GM21528 (cell line): Measurements from ENCODE around the gene NHEJ1.
A peak's percentile ranks its signal among the peaks of the same experiment; 100 is the strongest.
"Not testable (repeated sequence)": the region's sequence is repeated elsewhere in the genome, so short reads cannot be mapped to it uniquely, and the experiment has no call there.

ENCODE experiments used
- ATAC-seq: cut with Tn5 transposase; IDR thresholded peaks from one replicate; pipeline ENCODE4 v1.9.1; 2021; ENCODE audit warnings: mild to moderate bottlenecking, moderate library complexity; ENCODE audit not compliant: unreplicated experiment, low FRiP score

Gene NHEJ1, protein sequence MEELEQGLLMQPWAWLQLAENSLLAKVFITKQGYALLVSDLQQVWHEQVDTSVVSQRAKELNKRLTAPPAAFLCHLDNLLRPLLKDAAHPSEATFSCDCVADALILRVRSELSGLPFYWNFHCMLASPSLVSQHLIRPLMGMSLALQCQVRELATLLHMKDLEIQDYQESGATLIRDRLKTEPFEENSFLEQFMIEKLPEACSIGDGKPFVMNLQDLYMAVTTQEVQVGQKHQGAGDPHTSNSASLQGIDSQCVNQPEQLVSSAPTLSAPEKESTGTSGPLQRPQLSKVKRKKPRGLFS

DNA sequence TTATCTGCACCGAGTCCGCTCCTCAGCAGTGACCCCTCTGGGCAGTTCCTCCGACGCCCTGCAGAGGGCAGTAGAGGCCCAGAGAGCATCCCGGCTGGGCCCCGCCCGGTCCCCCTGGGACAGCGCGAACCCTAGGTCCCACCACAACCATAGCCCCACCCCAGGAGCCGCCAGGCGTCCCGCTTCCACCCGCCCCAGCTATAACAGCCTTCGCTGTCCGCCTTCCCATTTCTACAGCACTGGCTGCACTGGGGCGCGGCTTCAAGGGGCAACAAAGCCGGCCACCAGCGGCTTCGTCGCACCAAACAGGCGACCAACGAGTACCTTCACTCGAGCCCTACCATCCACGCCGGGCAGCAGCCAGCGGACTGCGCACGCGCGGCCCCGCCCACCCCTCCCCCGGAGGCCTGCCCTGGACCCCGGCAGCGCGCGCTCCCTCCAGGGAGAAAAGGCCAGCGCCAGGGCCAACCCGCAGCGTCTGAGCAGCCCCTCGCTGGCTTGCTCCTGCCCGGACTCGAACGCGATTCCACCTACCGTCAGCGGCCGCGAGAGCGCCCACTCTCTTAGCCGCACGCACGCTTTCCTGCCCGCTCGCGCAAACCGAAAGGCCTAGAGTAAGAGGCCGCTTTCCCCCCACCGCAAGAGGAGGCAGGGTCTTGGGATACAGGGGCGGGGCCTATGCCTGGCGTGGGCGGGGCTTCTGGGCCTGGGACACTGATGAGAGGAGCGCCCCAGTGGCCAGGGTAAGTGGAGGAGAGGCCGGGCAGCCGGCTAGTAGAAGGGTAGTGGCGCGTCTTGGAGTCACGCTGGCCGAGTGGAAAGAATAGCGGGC is at the start of gene NHEJ1:
NHEJ1 (minus strand) TSS at position 630 of the 832 bp plus-strand sequence. CDS start 2,453 bp downstream, outside the sequence.
- ATAC-seq = peak; percentile 91

DNA sequence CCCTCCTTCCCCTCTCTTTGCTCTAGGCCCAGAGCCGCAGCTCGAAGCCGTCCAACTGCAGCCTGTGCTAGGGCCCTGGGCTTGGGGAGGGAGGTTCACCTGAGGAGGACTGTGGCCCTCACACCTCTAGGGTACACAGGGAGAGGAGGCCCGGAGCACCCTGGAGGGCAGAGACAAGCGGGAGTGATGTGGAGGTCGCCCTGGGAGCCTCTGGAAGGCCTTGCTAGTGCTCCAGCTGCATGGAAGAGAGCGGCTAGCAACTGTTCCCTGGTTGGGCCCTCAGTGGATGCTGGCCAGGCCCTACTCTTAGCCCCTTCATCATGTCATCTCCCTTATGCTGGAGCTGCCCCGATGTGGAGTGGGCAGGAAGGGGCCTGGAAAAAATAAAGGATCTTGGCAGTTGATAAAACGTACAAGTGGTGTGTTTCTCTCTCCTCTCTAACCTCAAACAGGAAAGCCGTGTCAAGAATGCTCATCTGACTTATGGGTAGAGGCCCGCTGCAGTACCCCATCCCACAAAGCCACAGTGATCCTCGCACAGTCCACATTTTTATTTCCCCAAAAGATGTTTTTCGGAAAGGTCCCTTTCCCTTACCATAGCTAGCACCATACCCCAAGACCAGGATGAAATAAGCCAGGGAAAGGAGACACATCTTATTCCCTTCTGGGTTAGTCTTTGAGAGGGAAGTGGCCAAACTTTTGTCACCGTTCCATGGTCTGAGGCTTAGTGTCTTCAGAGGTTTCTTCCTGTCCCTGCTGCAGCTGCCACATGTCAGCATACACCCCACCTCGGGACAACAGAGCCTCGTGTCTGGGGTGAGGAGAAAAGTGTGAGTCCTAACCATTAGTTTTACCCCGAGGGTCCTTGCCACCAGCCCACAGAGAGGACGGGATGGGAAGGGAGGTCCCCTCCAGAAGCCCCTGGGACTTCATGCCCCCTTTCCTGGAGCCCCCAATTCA is 48.9 kb upstream of the NHEJ1 start:
- no peak for ATAC-seq

DNA sequence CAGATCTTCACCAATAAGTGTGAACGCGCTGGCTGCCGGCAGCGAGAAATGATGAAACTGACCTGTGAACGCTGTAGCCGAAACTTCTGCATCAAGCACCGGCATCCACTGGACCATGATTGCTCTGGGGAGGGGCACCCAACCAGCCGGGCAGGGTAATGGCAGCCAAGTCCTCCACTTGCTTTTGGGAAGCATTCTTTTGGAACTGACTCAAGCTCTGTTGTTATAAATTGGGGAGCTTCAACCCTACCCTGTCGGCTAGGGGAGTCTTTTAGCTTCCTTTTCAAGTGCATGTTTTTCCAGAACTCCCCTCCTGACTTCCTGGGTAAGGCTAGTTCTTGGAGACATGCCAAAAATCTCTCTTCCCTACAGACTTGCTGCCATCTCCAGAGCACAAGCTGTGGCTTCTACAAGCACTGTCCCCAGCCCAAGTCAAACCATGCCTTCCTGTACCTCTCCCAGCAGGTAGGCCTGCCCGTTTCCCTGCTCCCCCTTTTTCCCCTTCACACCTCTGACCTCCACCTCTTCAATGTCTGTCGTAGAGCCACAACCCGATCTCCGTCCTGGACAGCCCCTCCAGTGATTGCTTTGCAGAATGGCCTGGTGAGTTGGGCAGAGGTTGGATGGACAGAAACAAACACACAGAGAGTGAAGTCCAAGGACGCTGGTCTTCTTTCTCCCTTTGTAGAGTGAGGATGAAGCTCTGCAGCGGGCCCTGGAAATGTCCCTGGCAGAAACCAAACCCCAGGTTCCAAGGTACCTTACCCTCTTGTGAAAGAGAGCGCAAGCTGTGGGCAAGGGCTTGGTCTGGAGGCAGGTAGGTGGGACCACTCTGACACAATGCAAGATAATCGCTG is 47.5 kb upstream of the NHEJ1 start:
- ATAC-seq = no peak

DNA sequence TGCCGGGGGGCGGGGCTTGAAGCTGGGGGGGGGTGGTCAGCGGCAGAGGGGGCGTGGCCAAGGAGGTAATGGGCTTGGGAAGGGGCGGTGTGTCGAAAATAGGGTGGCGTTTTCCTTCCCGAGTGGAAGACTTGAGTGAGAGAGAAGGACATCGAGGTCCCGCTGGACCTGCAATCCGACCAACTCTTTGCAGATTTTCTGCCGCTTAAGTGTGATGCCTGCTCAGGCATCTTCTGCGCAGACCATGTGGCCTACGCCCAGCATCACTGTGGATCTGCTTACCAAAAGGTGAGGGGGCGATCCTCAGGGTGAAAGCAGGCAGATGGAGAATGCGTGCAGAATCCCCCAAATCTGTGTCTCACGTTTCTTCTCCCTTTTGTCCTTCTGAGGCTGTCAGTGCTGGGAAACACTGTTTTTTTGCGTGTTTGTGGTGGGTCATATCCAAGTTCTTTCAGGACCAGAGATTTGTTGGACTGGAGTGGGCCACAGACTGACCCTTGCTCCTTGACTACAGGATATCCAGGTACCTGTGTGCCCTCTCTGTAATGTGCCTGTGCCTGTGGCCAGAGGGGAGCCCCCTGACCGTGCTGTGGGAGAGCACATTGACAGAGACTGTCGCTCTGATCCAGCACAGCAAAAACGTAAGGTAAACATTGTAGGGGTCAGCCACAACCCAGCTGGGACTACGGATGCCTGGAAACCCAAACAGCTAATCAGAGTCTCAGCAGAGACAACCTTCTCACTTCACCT is 46.7 kb upstream of the NHEJ1 start:
- ATAC-seq = no peak

DNA sequence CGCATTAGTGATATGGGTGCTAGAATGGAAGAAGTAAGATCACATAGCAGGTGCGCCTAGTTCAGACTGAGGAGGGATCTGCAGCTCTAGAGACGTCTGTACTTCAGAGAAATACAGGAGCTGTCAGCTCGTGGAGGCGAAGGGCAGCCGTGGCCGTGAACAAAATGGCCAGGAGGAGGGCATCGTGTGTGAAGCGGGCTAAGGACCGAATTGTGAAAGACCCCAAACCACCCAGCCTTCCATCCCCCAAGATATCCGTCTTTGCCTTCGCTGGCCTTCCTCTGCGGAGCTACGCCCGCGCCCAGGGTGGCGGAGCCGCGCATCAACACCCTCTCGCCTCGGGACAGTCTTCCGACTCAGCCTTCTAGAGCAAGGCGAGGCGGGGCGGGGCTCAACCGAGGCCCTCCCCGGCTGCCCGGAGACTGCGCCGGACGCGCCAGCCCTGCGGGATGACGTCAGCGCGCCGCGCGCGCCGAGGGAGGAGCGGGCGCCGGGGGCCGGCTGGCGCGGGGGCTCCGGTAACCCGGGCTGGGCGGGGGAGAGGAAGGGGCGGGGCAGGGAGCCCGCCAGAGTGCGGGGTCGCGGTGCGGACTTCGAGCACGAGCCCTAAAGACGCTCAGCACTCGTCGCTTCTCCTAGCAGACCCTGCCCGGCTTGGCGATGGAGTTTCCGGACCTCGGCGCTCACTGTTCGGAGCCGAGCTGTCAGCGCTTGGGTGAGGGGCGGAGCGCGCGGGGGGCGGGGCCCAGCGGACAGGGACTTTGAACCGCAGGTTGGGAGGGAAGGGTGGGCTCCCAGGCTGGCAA is 45.9 kb upstream of the NHEJ1 start, which contains the start of gene ZFAND2B:
ZFAND2B (plus strand) TSS at position 455 of the 806 bp plus-strand sequence; CDS start at position 661, 206 bp downstream.
- peak; percentile 97 for ATAC-seq

DNA sequence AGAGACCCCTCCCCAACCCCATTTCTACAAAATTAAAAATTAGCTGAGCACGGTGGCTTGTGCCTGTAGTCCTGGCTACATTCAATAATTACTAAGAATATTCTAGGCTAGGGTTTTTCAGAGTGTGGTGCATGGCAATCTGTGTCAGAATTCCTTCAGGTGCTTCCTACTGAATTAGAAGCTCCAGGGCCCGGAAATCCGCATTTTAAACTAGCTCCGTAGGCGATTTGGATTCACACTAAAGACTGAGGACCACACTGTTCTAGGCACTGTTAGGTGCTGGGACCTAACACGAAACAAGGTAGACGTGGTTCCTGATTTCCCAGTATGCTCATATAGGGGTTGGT is 45.3 kb upstream of the NHEJ1 start:
- no peak for ATAC-seq

DNA sequence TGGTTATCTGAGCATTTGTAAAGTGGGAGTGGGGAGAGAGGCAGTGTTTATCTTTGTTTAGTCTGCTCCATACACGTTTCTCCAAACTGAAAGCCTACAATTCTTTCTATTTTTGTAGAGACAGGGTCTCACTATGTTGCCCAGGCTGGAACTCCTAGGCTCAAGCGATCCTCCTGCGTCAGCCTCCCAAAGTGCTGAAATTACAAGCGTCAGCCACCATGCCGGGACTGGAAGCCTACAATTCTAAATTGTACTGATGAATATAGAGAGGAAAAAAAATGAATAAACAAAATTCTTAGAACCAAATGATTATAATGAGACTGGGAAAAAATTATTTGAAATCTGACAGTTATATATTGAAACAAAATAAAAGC is 44.5 kb upstream of the NHEJ1 start:
- no peak for ATAC-seq

DNA sequence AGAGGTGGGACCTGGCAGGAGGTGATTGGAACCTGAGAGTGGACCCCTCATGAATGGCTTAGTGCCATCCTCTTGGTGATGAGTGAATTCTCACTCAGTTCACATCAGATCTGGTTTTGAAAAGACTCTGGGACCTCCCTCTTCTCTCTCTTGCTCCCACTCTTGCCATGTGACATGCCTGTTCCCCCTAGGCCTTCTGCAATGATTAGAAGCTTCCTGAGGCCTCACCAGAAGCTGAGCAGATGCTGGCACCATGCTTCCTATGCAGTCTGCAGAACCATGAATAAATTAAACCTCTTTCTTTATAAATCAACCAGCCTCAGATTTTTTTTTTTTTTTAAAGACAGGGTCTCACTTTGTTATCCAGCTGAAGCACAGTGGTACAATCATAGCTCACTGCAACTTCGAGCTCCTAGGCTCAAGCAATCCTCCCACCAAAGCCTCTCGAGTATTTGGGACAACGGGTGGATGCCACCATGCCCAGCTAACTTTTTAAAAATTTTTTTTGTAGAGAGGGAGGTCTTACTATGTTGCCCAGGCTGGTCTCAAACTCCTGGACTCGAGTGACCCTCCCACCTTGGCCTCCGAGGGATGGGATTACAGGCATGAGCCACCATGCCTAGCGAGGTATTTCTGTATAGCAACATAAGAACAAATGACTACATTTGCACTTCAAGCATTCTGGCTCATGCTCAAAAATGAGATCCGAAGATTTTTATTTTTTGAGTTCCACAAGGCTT is 44.0 kb upstream of the NHEJ1 start:
- no peak for ATAC-seq

DNA sequence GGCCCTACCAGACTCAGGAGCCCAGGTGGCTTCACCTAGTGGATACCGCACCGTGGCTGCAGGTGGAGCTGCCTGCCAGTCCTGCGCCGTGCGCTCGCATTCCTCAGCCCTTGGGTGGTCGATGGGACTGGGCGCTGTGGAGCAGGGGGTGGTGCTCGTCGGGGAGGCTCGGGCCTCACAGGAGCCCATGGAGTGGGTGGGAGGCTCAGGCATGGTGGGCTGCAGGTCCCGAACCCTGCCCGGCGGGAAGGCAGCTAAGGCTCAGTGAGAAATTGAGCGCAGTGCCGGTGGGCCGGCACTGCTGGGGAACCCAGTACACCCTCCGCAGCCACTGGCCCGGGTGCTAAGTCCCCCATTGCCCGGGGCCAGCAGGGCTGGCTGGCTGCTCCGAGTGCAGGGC is 40.7 kb upstream of the NHEJ1 start:
- ATAC-seq = not testable (repeated sequence)

DNA sequence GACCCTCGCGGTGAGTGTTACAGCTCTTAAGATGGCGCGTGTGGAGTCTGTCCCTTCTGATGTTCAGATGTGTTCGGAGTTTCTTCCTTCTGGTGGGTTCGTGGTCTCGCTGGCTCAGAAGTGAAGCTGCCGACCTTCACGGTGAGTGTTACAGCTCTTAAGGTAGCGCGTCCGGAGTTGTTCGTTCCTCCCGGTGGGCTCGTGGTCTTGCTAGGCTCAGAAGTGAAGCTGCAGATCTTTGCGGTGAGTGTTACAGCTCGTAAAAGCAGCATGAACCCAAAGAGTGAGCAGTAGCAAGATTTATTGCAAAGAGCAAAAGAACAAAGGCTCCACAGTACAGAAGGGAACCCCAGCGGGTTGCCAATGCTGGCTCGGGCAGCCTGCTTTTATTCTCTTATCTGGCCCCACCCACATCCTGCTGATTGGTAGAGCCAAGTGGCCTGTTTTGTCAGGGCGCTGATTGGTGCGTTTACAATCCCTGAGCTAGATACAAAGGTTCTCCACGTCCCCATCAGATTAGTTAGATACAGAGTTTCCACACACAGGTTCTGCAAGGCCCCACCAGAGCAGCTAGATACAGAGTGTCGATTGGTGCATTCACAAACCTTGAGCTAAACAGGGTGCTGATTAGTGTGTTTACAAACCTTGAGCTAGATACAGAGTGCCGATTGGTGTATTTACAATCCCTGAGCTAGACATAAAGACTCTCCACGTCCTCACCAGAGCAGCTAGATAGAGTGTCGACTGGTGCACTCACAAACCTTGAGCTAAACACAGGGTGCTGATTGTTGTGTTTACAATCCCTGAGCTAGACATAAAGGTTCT is 40.1 kb upstream of the NHEJ1 start:
- not testable (repeated sequence) for ATAC-seq

DNA sequence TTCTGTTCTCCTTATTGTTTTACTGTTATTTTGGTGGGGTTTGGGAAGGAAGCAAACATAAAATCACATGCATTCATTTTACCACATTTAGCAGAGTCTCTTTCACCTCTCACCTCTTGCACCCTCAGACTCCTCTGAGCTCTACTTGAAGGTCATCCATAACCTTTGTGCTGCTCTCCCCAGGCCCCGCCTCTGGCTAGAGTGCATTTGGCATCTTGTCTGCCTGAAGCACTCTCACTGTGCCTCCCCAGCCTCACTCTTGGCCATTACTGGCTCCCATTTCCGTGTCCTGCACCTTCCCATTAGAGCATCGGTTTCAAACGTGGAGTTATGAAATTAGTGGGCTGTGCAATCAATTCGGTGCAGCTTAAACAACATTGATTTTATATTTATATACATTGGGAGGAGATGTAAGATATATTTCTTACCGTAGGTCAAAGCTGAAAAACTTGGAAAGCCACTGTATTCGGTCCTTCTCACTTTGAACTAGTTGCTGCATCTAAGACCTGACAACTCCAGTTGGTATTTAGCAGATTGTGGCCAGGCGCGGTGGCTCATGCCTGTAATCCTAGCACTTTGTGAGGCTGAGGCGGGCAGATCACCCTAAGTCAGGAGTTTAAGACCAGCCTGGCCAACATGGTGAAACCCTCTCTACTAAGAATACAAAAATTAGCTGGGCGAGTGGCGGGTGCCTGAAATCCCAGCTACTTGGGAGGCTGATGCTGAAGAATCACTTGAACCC is 39.0 kb upstream of the NHEJ1 start:
- no peak for ATAC-seq

DNA sequence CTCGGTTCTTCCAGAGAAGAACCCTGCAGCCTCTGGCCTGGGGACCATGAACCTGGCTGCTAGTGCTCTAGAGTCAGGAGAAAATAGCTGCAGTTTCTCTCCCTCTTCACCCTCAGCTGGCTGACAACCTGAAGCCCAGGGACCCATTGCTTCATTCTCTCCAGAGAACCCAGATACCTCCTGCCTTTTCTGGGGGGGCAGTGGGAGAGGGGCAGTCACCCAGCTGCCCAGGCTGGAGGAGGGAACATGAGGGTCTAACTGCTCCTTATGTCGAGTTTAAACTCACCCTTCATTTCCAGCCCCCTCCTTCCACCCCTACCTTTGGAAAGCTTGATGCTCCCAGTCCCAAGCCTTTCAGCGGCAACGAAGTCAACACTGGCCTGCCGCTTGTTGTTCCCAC is 38.4 kb upstream of the NHEJ1 start:
- ATAC-seq = no peak

DNA sequence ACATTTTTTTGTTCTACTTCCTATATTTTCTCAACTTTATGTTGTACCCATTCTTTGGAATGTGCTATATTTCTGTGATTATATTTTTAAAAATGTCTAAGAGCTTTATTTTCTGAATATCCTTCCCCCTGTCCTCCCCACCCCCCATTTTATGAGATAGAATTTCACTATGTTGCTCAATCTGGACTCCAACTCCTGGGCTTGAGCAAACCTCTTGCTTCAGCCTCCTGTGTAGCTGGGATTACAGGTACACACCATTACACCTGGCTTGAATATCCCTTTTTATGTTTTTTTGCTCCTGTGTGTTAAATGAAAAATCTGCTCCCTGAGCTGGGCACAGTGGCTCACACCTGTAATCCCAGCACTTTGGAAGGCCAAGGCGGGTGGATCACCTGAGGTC is 36.8 kb upstream of the NHEJ1 start:
- ATAC-seq = no peak

DNA sequence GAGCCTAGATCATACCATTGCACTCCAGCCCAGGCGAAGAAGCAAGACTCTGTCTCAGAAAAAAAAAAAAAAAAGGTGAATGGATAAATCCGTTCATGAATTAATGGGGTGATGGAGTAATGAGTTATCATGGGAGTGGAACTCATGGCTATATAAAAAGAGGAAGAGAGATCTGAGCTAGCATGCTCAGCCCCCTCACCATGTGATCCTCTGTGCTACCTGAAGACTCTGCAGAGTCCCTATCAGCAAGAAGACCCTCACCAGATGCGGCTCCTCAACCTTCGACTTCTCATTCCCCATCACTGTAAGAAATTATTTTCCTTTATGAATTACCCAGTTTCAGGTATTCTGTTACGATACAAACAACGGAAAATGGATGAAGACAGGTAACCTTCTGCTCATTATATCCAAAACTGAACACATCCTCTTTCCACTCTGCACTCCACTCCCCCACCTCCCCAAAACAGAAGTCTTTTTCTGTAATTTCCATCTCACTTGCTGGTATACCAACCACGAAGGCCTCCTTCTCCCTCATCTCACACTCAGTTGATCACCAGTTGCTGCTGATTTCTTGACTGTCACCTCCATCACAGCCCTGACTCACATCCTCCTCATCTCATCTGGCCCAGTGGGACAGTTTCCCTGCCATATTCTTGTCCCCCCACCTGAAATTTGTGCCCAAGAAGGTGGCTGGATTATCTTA is 26.3 kb upstream of the NHEJ1 start:
- no peak for ATAC-seq

DNA sequence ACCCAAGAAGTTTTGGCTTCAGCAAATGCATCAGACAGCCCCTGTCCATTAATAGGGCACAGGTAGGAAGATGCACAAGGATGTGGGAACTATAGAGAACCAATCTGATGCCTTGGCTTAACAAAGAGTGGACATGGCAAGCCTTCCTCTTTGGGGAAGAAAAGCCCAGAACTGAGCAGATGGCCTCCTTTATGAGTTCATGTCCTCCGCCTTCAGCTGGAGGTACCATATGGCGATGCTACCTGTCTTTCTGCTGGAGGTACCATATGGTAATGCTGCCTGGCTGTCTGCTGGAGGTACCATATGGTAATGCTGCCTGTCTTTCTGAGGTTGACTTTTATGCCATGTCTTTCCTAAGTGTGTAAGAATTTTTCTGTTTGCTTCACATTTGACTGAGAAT is 23.5 kb upstream of the NHEJ1 start:
- no peak for ATAC-seq
